ENCODE measurements around the gene STYXL2. TPM values are rescaled to one million over a fixed set of nuclear protein-coding genes. Genes with fewer than 3 reads are reported as not detected.
A peak's percentile ranks its signal among the peaks of the same experiment; 100 is the strongest.

STYXL2 gene
- total RNA-seq, 3 donors from 2014 or later: not detected

DNA sequence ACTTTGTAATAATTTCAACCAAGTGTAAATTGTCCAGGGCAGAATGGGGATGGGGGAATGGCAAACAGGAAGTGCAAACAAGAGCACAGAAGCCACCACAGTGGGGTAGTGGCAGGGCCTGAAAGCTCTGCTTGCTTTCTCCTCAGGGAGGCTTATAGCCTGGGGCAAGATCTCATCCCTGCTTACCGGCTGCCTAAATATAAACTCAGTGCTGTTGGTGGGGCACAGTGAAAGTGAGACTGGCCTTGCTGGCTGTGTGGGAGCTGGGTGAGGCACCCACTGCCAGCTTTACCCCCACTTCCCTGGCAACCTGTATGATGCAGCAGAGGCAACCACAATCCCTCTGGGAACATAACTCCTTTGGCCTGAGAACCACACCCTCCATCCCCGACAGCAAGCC lies 15.2 kb downstream of the STYXL2 start:
- ATAC-seq (peak in 1 of 2 donors; percentile 27), DNase-seq (no peak)
- Mint-ChIP-seq H3K36me3 (ENCODE audit: insufficient read depth) (no peaks in the 10 kb centered on the region), H3K4me1 (ENCODE audit: low read depth) (peaks cover 52% of the 10 kb centered on the region), H3K4me3 (no peak overlapping the region), H3K9me3 (peaks cover 5% of the 10 kb centered on the region), H3K27me3 (ENCODE audit: low read depth) (no peaks in the 10 kb centered on the region)

DNA sequence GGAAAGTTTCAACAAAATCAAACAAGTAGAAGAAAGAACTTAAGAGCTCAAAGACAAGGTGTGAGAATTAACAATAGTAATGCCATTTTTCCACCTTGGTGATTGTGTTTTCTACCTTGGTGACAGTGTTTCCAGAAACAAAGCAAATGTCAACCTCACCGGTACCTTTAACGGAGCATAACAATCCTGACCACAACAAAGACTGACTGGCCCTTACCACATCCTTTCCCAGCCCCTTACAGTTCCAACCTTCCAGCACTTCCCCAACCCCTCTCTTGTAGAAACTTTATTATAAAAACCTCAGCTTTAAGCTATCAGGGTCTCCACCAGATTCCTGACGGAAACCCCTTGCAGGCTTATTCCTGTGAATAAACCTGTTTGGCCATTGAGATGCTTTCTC lies 16.7 kb downstream of the STYXL2 start:
- ATAC-seq: peak in 1 of 2 donors; percentile 48
- no peak for DNase-seq
- peaks cover 38% of the 10 kb centered on the region for H3K4me1 Mint-ChIP-seq (ENCODE audit: low read depth)
- peak overlapping the region; percentile 14 for H3K4me3 Mint-ChIP-seq
- H3K27me3 Mint-ChIP-seq (ENCODE audit: low read depth): peaks cover 2% of the 10 kb centered on the region
- no peaks in the 10 kb centered on the region for H3K36me3 Mint-ChIP-seq (ENCODE audit: insufficient read depth)
- H3K9me3 Mint-ChIP-seq: peaks cover 5% of the 10 kb centered on the region

DNA sequence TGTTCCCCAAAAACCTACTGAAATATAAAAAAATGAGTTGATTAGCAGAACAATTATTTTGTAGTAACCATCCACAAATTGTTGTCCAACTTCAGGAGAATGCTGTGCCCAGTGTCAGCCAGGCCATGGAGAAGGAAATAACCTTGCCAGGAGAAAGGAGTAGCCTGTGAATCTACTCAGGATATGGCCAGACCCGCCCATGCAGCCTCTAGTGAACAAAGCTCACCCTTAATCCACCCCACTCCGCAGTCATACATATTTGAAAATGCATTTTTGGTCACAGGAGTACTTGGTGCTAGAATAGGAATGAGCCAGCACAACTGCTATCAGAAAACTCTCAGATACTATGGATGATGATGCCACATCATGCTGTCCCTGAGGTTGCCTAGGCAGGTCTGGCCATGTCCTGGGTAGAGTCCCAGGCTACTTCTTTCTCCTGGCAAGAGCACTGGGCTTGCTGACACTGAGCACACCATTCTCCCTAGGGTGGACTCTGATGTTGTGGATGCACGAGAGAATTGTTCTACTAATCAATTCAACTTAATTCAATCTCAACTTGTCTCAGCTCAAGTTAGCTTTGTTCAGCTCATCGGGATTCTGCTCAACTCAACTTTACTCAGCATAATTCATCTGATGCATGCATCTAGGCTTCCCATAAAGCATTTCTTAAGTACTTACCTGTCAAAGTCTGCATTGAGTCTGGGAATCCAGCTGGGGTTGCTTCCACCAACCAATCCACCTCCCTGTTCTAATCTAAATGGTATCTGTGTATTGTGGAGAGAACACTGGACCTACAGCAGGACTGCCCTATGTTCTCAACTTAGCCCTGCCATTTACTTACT lies 18.2 kb downstream of the STYXL2 start:
- no peak overlapping the region for H3K4me3 Mint-ChIP-seq

DNA sequence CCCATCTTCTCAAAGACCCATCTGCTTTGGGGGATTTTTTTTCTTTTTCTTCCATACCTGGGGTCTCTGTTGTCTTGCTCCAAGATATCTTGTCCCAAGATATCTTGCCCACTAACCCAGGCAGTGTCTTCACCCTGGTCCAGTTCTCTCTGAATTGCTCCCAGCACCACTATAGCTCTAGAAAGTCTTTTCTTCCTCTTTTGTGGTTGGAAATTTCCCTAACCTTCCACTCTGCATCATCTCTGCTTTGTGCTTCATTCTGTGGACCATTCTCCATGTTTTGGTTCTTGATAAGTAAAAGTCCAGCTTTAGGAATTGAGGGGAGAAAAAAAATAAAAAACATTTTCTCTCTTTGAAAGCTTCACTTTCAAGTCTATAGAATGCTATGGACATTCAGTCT lies 20.9 kb downstream of the STYXL2 start:
- DNase-seq (no peak), ATAC-seq (no peak)
- H3K27me3 Mint-ChIP-seq (ENCODE audit: low read depth): peaks cover 2% of the 10 kb centered on the region
- peaks cover 5% of the 10 kb centered on the region for H3K9me3 Mint-ChIP-seq
- H3K4me3 Mint-ChIP-seq: no peak overlapping the region
- H3K36me3 Mint-ChIP-seq (ENCODE audit: insufficient read depth): no peaks in the 10 kb centered on the region
- peaks cover 15% of the 10 kb centered on the region for H3K4me1 Mint-ChIP-seq (ENCODE audit: low read depth)

More for the DNA sequence above, 18.2 kb downstream of the STYXL2 start:
- Mint-ChIP-seq H3K4me1 (ENCODE audit: low read depth) (peaks cover 35% of the 10 kb centered on the region), H3K36me3 (ENCODE audit: insufficient read depth) (no peaks in the 10 kb centered on the region), H3K9me3 (peaks cover 5% of the 10 kb centered on the region), H3K27me3 (ENCODE audit: low read depth) (peaks cover 2% of the 10 kb centered on the region)
- ATAC-seq: no peak
- DNase-seq: no peak

DNA sequence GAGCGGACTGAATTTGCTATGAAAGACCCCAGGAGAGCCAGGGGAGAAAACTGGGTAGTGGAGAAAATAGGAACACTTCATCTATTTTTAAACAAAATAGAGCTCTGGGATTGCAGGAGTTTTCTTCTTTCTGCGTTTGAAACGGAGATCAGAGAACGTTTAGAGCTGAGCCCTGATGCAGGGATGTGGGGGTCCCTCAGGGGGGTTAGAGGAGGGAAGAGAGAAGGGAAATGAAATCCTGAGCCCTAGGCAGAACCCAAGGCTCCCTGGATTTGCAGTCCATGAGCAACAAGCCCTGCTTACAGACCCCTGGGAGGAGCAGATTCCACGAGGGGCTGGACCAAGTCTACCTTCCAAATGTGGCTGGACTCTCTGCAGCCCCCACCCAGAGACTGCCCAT lies 21.8 kb downstream of the STYXL2 start:
- H3K4me1 Mint-ChIP-seq (ENCODE audit: low read depth): peaks cover 6% of the 10 kb centered on the region
- DNase-seq (no peak), ATAC-seq (no peak)
- no peaks in the 10 kb centered on the region for H3K36me3 Mint-ChIP-seq (ENCODE audit: insufficient read depth)
- peaks cover 2% of the 10 kb centered on the region for H3K27me3 Mint-ChIP-seq (ENCODE audit: low read depth)
- H3K9me3 Mint-ChIP-seq: no peaks in the 10 kb centered on the region
- H3K4me3 Mint-ChIP-seq: no peak overlapping the region

DNA sequence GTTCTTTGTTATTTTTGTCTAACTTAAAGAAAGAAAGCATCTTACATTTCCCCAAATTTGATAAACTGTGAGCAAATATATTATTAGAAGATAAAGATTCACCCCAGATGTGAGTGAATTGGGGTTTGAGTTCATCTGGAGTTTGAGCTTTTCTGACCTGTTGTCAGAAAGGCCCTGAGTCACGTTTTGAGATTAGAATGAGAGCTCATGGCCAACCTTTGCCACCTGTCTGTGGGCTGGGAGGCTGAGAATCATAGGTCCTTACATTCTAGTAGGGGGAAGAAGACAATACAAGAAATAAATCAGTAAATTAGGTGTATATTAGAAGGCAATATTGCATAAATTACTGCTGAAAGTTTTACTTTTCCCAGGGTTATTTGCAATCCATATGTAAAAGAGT lies 22.3 kb downstream of the STYXL2 start:
- no peak for DNase-seq
- Mint-ChIP-seq H3K4me3 (no peak overlapping the region), H3K36me3 (ENCODE audit: insufficient read depth) (no peaks in the 10 kb centered on the region), H3K4me1 (ENCODE audit: low read depth) (peaks cover under 1% of the 10 kb centered on the region), H3K27me3 (ENCODE audit: low read depth) (peaks cover 2% of the 10 kb centered on the region), H3K9me3 (no peaks in the 10 kb centered on the region)
- no peak for ATAC-seq

DNA sequence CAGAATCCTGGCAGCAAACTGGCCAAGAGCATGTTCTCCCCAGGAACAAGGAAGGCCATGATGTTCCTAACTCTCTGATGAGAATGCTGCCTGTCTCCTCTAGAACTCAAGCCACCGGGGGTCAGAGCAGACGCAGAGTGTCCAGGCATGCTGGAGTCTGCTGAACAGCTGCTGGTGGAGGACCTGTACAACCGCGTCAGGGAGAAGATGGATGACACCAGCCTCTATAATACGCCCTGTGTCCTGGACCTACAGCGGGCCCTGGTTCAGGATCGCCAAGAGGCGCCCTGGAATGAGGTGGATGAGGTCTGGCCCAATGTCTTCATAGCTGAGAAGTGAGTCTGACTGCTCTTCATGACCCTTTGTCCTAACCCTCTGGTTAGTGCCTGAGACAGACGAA lies 23.4 kb downstream of the STYXL2 start:
- Mint-ChIP-seq H3K4me3 (no peak overlapping the region), H3K9me3 (no peaks in the 10 kb centered on the region), H3K36me3 (ENCODE audit: insufficient read depth) (no peaks in the 10 kb centered on the region), H3K4me1 (ENCODE audit: low read depth) (peaks cover 5% of the 10 kb centered on the region), H3K27me3 (ENCODE audit: low read depth) (peaks cover 2% of the 10 kb centered on the region)
- no peak for DNase-seq
- ATAC-seq: no peak

DNA sequence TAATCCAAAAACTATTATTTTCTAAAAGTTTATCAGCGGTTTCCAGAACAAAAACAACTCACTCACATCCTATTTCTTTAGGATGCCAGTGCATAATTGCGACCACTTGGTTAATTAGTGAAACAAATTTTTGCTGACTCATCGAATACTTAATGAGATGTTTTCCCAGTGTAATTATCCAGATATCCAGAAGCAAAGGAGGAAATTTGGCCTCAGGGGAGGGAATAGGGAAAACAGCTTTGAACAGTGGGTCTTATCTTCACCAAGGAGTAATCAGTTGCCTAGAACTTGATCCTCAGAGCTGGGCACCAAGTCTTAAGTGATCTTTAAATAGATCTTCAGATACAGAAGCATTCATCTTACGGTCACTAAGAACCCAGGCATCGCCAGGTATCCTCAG lies 24.3 kb downstream of the STYXL2 start:
- peaks cover 5% of the 10 kb centered on the region for H3K4me1 Mint-ChIP-seq (ENCODE audit: low read depth)
- H3K9me3 Mint-ChIP-seq: no peaks in the 10 kb centered on the region
- H3K27me3 Mint-ChIP-seq (ENCODE audit: low read depth): peaks cover 2% of the 10 kb centered on the region
- ATAC-seq (no peak), DNase-seq (no peak)
- H3K36me3 Mint-ChIP-seq (ENCODE audit: insufficient read depth): no peaks in the 10 kb centered on the region
- H3K4me3 Mint-ChIP-seq: no peak overlapping the region

DNA sequence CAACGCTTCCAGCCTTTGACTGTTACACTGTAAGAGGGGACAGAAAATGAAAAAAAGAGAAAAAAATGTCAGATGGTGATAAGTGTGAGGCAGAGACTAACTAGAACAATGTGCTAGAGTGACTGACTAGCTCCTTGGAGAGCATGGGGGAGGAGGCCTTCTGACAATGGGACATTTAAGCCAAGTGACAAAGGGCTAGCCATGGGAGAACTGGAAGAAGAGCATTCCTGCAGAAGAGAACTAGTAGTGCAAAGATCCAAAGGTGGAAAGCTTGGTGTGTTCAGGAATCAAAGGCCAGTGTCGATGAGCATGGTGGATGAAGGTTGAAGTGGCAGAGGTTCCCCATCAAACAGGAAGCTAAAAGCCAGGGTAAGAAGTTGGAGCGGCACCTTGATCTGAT lies 25.8 kb downstream of the STYXL2 start:
- Mint-ChIP-seq H3K9me3 (no peaks in the 10 kb centered on the region), H3K36me3 (ENCODE audit: insufficient read depth) (no peaks in the 10 kb centered on the region), H3K27me3 (ENCODE audit: low read depth) (peaks cover under 1% of the 10 kb centered on the region), H3K4me1 (ENCODE audit: low read depth) (peaks cover 5% of the 10 kb centered on the region), H3K4me3 (no peak overlapping the region)
- no peak for ATAC-seq
- DNase-seq: no peak

DNA sequence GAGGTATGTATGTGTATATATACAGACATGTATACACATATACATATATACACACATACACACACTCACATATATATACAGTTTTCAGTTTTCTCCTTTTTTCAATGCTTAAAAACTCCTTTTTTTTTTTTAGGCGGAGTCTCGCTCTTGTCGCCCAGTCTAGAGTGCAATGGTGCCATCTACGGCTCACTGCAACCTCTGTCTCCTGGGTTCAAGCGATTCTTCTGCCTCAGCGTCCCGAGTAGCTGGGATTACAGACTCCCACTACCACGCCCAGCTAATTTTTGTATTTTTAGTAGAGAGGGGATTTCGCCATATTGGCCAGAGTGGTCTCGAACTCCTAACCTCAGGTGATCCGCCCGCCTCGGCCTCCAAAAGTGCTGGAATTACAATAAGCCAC lies 27.0 kb downstream of the STYXL2 start:
- peak overlapping the region; percentile 83 for H3K4me3 Mint-ChIP-seq

DNA sequence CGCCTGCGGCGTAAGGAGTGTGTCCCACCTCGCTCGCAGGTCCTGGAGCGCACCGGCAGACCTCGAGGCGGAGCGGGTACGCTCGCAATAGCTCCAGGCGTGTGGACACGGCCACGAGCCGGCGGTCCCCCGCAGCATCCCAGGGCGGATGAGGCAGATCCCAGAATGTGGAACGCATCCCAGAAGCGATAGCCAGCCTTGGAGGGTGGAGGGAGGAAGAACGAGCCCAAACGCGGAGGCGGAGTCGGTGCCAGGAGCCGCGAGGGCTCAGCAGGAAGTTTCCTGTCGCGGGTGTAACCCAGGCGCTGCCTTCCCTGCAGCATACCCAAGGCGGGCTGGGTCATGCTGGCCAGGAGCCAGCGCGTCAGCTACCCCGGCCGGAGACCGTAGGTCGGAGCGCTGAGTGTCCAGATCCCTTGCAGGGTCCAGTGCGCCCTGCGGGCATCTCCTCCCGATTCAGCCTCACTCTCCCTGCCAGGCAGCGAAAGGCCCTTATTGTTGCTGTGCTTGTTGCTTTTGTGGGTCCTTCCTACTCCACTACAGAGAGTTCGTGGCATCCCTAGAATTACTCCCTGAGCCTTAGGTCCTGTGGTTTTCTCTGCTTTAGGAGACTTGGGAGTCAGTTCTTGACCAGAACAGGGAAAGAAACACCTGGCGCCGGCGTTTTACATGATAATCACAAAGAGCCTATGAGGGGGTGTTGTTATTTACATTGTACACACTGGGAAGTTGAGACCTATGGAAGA lies 27.7 kb downstream of the STYXL2 start:
- no peaks in the 10 kb centered on the region for H3K36me3 Mint-ChIP-seq (ENCODE audit: insufficient read depth)
- H3K27me3 Mint-ChIP-seq (ENCODE audit: low read depth): peaks cover 11% of the 10 kb centered on the region
- ATAC-seq (peak; percentile 74 to 75), DNase-seq (peak; percentile 23)
- H3K4me1 Mint-ChIP-seq (ENCODE audit: low read depth): peaks cover 5% of the 10 kb centered on the region
- no peaks in the 10 kb centered on the region for H3K9me3 Mint-ChIP-seq
- H3K4me3 Mint-ChIP-seq: peak overlapping the region; percentile 83

More for the DNA sequence above, 27.0 kb downstream of the STYXL2 start:
- no peaks in the 10 kb centered on the region for H3K9me3 Mint-ChIP-seq
- H3K27me3 Mint-ChIP-seq (ENCODE audit: low read depth): peaks cover 6% of the 10 kb centered on the region
- H3K4me1 Mint-ChIP-seq (ENCODE audit: low read depth): peaks cover 5% of the 10 kb centered on the region
- ATAC-seq (peak in 1 of 2 donors; percentile 27), DNase-seq (no peak)
- H3K36me3 Mint-ChIP-seq (ENCODE audit: insufficient read depth): no peaks in the 10 kb centered on the region

DNA sequence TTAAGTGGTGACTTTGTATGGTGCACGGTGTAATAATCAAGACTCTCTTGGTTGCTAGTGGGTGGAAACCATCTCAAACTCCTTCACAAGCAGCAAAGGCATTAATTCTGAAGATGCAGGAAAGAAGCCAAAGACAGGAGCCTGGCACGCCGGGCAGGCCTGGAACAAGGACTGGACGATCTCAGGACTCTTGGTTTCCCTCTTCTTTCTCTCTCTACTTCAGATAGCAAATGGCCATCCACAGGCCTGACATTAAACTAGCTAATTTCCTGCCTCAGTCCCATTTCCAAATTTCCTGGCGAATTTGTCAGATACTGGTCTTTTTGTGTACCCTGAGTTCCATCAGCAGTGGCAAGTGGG lies 28.2 kb downstream of the STYXL2 start:
- Mint-ChIP-seq H3K4me1 (ENCODE audit: low read depth) (peaks cover 5% of the 10 kb centered on the region), H3K4me3 (no peak overlapping the region), H3K27me3 (ENCODE audit: low read depth) (peaks cover 15% of the 10 kb centered on the region), H3K36me3 (ENCODE audit: insufficient read depth) (no peaks in the 10 kb centered on the region), H3K9me3 (no peaks in the 10 kb centered on the region)
- ATAC-seq (no peak), DNase-seq (no peak)

DNA sequence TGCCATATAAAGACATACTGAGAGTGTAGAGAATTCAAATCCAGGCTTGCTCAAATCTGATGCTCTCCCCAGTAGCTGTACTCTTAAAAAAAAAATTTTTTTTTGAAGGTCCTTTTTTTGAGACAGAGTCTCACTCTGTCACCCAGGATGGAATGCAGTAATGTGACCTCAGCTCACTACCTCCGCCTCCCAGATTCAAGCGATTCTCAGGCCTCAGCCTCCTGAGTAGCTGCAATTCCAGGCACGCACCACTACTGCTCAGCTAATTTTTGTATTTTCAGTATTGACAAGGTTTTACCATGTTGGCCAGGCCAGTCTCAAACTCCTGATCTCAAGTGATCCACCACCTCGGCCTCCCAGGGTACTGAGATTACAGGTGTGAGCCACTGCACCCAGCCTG lies 28.7 kb downstream of the STYXL2 start:
- Mint-ChIP-seq H3K4me1 (ENCODE audit: low read depth) (peaks cover 5% of the 10 kb centered on the region), H3K27me3 (ENCODE audit: low read depth) (peaks cover 20% of the 10 kb centered on the region), H3K4me3 (no peak overlapping the region), H3K9me3 (no peaks in the 10 kb centered on the region), H3K36me3 (ENCODE audit: insufficient read depth) (no peaks in the 10 kb centered on the region)
- ATAC-seq: no peak
- no peak for DNase-seq

DNA sequence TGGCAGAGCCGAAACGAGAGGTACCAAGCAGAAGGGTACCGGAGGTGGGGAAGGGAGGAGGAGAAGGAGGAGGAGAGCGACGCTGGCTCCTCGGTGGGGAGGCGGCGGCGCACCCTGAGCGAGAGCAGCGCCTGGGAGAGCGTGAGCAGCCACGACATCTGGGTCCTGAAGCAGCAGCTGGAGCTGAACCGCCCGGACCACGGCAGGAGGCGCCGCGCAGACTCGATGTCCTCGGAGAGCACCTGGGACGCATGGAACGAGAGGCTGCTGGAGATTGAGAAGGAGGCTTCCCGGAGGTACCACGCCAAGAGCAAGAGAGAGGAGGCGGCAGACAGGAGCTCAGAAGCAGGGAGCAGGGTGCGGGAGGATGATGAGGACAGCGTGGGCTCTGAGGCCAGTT lies 32.4 kb downstream of the STYXL2 start:
- H3K4me3 Mint-ChIP-seq: no peak overlapping the region
- peaks cover 4% of the 10 kb centered on the region for H3K4me1 Mint-ChIP-seq (ENCODE audit: low read depth)
- no peaks in the 10 kb centered on the region for H3K9me3 Mint-ChIP-seq
- H3K36me3 Mint-ChIP-seq (ENCODE audit: insufficient read depth): no peaks in the 10 kb centered on the region
- peaks cover 33% of the 10 kb centered on the region for H3K27me3 Mint-ChIP-seq (ENCODE audit: low read depth)
- DNase-seq: no peak
- no peak for ATAC-seq

DNA sequence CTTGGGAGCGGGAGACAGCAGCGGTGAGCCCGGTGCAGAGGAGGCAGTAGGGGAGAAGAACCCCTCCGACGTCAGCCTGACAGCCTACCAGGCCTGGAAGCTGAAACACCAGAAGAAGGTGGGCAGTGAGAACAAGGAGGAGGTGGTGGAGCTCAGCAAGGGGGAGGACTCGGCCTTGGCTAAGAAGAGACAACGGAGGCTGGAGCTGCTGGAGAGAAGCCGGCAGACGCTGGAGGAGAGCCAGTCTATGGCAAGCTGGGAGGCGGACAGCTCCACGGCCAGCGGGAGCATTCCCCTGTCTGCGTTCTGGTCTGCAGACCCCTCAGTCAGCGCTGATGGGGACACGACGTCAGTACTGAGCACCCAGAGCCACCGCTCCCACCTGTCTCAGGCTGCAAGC lies 32.9 kb downstream of the STYXL2 start:
- no peak for DNase-seq
- Mint-ChIP-seq H3K9me3 (no peaks in the 10 kb centered on the region), H3K36me3 (ENCODE audit: insufficient read depth) (no peaks in the 10 kb centered on the region), H3K27me3 (ENCODE audit: low read depth) (peaks cover 36% of the 10 kb centered on the region), H3K4me1 (ENCODE audit: low read depth) (peaks cover 3% of the 10 kb centered on the region), H3K4me3 (no peak overlapping the region)
- ATAC-seq: no peak
